Activated T-cell treated with anti-CD3 and anti-CD28 coated beads, Interleukin-2, amount 50 U/mL, for 4 hours (primary cell): ENCODE results near the gene KDELR3. TPM values are rescaled to one million over a fixed set of nuclear protein-coding genes. Genes with fewer than 3 reads are reported as not detected.
A peak's percentile ranks its signal among the peaks of the same experiment; 100 is the strongest.

ENCODE experiments used
- ATAC-seq, 2 donors: fragments of 200-7000 bp; cut with Tn5 transposase; one replicate each; pipeline ENCODE4 v1.10.0; 2021
- DNase-seq: peaks from one replicate; pipeline ENCODE4 v3.0.0-alpha.2; 2020
- H3K27me3 Mint-ChIP-seq: one replicate; pipeline ENCODE4 v1.8.0; 2021; ENCODE audit warnings: low read depth, mixed read lengths
- H3K36me3 Mint-ChIP-seq: one replicate; pipeline ENCODE4 v1.8.0; 2022; ENCODE audit warnings: mixed read lengths; ENCODE audit not compliant: insufficient read depth
- H3K4me1 Mint-ChIP-seq: one replicate; pipeline ENCODE4 v1.8.0; 2021; ENCODE audit warnings: low read depth, mixed read lengths
- H3K4me3 Mint-ChIP-seq: one replicate; pipeline ENCODE4 v1.8.0; 2021; ENCODE audit warnings: mild to moderate bottlenecking, moderate library complexity, mixed read lengths
- H3K9me3 Mint-ChIP-seq: one replicate; pipeline ENCODE4 v1.8.0; 2021; ENCODE audit warnings: mixed read lengths
- total RNA-seq, 3 donors: library from RNA; stranded (reverse); gene quantifications; one replicate each; pipeline ENCODE4 v1.2.1, GENCODE V29; 2021

KDELR3 gene
- total RNA-seq, 3 donors from 2014 or later: 0.21 to 0.35 TPM; not detected in 1

DNA sequence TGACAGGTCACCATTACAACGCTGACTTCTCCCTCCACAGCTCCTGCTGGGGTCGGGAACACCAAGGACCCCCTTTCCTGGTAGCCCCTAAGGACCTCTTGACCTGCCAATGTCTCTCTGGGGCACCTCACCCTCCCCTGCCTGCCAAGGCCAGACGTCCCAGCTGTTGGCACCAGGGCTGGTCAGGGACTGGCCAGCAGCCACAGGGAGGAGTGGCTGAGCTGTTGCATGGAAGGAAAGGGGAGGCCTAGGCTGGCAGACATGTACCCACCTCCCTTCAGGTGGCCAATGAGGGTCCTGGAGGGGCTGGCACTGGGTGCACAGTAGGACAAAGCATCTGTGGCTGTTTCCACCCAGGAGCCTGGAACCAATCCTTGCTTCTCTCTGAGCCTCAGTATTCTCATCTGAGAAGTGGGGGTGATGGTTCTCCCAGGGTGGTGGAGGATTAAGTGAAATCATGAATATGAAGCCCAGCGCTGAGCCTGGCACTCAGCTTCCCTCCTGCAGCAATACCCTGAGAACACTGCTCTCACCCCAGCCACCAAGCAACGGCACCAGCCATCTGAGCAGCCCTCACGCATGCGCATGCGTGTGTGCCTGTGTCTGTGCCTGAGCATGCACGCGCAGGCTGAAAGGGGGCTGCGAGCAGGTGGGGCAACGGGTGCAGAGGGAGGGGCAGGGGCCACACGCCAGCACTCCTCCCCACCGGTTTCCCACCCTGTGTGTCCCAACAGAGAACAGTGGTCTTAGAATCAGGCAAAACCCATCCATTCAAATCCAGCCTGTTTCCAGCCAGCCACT, 18.8 kb upstream of the KDELR3 start:
- ATAC-seq (no peak), DNase-seq (no peak)
- Mint-ChIP-seq H3K9me3 (no peaks in the 10 kb centered on the region), H3K4me3 (no peak overlapping the region), H3K4me1 (no peaks in the 10 kb centered on the region), H3K36me3 (no peaks in the 10 kb centered on the region), H3K27me3 (peaks cover 52% of the 10 kb centered on the region)

- H3K36me3 Mint-ChIP-seq: no peaks in the 10 kb centered on the region
- H3K9me3 Mint-ChIP-seq: no peaks in the 10 kb centered on the region
- DNase-seq: no peak
- H3K4me3 Mint-ChIP-seq: no peak overlapping the region
- peaks cover 53% of the 10 kb centered on the region for H3K27me3 Mint-ChIP-seq
- ATAC-seq: no peak
- peaks cover 4% of the 10 kb centered on the region for H3K4me1 Mint-ChIP-seq
Measured at GRCh38 chr22:38449776-38450175, 18.1 kb upstream of the KDELR3 start.

GRCh38 chr22:38450234-38450797, 17.6 kb upstream of the KDELR3 start:
- no peak for ATAC-seq
- H3K36me3 Mint-ChIP-seq: no peaks in the 10 kb centered on the region
- no peak for DNase-seq
- H3K4me3 Mint-ChIP-seq: no peak overlapping the region
- H3K27me3 Mint-ChIP-seq: peaks cover 51% of the 10 kb centered on the region
- H3K4me1 Mint-ChIP-seq: peaks cover 4% of the 10 kb centered on the region
- no peaks in the 10 kb centered on the region for H3K9me3 Mint-ChIP-seq

- H3K4me3 Mint-ChIP-seq: no peak overlapping the region
- H3K27me3 Mint-ChIP-seq: peaks cover 52% of the 10 kb centered on the region
- no peaks in the 10 kb centered on the region for H3K9me3 Mint-ChIP-seq
- ATAC-seq (no peak), DNase-seq (no peak)
- H3K4me1 Mint-ChIP-seq: peaks cover 6% of the 10 kb centered on the region
- H3K36me3 Mint-ChIP-seq: no peaks in the 10 kb centered on the region
Measured at GRCh38 chr22:38451404-38451803, 16.5 kb upstream of the KDELR3 start.

GRCh38 chr22:38451864-38452263, 16.0 kb upstream of the KDELR3 start:
- DNase-seq (no peak), ATAC-seq (no peak)
- Mint-ChIP-seq H3K9me3 (no peaks in the 10 kb centered on the region), H3K4me3 (no peak overlapping the region), H3K4me1 (peaks cover 9% of the 10 kb centered on the region), H3K27me3 (peaks cover 57% of the 10 kb centered on the region), H3K36me3 (no peaks in the 10 kb centered on the region)

DNA sequence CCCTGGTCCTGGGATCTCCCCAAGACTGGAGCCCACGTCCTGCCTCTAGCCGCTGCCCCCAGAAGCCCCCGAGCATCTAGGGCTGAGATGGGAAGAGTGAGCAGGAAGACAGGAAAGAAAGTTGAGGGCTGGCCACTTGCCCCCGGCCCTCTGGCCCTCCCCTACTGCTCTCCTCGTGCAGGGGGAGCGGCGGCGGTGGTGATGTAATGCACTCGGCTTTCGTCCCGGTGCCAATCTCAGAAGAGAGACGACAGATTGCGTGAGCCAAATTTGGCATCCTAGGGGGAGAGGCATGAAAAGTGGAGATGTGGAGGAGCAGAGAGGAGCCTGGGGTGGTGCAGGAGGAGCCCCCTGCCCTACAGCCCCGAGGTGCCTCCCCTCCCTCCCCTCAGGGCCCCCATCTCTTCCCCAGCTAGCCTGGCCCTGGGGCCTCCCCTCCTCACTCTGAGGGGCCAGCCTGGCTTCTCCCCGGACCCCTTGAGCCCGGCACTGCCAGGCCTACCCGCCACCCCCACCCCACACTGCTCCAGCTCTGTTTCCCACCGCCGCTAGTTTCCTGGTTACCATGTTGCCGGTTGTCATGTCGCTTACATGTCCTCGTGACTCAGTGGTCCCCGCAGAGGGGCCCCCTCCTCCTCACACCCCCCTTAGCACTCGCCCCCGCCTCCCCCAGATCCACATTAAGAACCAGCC, 15.4 kb upstream of the KDELR3 start:
- peaks cover 63% of the 10 kb centered on the region for H3K27me3 Mint-ChIP-seq
- H3K4me1 Mint-ChIP-seq: peaks cover 9% of the 10 kb centered on the region
- H3K9me3 Mint-ChIP-seq: no peaks in the 10 kb centered on the region
- DNase-seq (no peak), ATAC-seq (no peak)
- no peak overlapping the region for H3K4me3 Mint-ChIP-seq
- H3K36me3 Mint-ChIP-seq: no peaks in the 10 kb centered on the region

GRCh38 chr22:38453066-38453672, 14.7 kb upstream of the KDELR3 start:
- Mint-ChIP-seq H3K9me3 (no peaks in the 10 kb centered on the region), H3K4me1 (peaks cover 9% of the 10 kb centered on the region), H3K27me3 (peaks cover 65% of the 10 kb centered on the region), H3K36me3 (no peaks in the 10 kb centered on the region), H3K4me3 (no peak overlapping the region)
- no peak for ATAC-seq
- DNase-seq: no peak

- peaks cover 9% of the 10 kb centered on the region for H3K4me1 Mint-ChIP-seq
- H3K4me3 Mint-ChIP-seq: peak overlapping the region; percentile 37
- H3K36me3 Mint-ChIP-seq: no peaks in the 10 kb centered on the region
- peaks cover 70% of the 10 kb centered on the region for H3K27me3 Mint-ChIP-seq
- no peaks in the 10 kb centered on the region for H3K9me3 Mint-ChIP-seq
- ATAC-seq (no peak), DNase-seq (no peak)
Measured at GRCh38 chr22:38453996-38454352, 13.9 kb upstream of the KDELR3 start.

DNA sequence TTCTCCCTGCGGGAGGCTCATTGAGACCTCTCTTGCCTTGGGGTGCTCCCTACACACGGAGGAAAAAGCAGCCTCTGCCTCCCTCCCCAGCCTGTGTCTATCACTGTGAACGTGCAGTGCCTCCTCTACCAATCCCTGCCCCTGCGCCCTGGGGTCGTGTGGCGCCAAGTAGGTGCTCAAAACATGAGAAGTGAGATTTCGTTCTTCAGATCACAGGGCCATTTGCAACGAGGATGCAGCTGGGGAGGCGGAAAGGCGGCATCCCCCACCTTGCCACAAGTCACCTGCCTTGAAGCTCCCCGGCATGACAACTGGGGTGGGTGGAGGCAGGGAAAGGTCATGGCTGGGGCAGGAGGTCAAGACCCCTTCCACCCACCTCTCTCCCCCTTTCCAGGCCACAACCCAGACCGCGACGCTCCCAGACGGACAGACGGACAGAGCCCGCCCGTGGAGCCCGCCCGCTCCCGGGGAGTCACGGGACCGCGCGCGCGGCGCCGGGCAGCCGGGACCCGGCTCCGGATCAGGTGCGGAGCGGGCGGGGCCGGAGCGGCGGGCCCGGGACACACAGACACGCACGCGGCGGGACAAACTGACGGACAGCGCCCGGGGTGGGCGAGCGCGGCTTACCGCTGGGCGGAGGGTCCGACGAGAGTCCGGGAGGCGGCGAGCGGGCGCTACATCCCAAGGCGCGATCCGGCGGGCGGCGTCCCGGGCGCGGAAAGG, 13.4 kb upstream of the KDELR3 start:
- Mint-ChIP-seq H3K4me3 (peak overlapping the region; percentile 69), H3K36me3 (no peaks in the 10 kb centered on the region), H3K9me3 (no peaks in the 10 kb centered on the region), H3K27me3 (peaks cover 75% of the 10 kb centered on the region), H3K4me1 (peaks cover 9% of the 10 kb centered on the region)
- ATAC-seq: peak; percentile 32 to 36
- DNase-seq: no peak

GRCh38 chr22:38455076-38455529, 12.8 kb upstream of the KDELR3 start, which contains the start of gene KCNJ4:
KCNJ4 (minus strand) TSS chr22:38455199; CDS start chr22:38428132, 27,067 bp downstream.
- peaks cover 69% of the 10 kb centered on the region for H3K27me3 Mint-ChIP-seq
- no peak for DNase-seq
- H3K9me3 Mint-ChIP-seq: no peaks in the 10 kb centered on the region
- no peaks in the 10 kb centered on the region for H3K36me3 Mint-ChIP-seq
- ATAC-seq: peak; percentile 10 to 20
- H3K4me1 Mint-ChIP-seq: peaks cover 9% of the 10 kb centered on the region
- H3K4me3 Mint-ChIP-seq: peak within 1 kb of the TSS; percentile 69

GRCh38 chr22:38455530-38456271, 12.2 kb upstream of the KDELR3 start:
- Mint-ChIP-seq H3K4me3 (peak overlapping the region; percentile 70), H3K27me3 (peaks cover 68% of the 10 kb centered on the region), H3K4me1 (peaks cover 9% of the 10 kb centered on the region), H3K9me3 (no peaks in the 10 kb centered on the region), H3K36me3 (no peaks in the 10 kb centered on the region)
- DNase-seq (no peak), ATAC-seq (peak; percentile 13 to 19)

DNA sequence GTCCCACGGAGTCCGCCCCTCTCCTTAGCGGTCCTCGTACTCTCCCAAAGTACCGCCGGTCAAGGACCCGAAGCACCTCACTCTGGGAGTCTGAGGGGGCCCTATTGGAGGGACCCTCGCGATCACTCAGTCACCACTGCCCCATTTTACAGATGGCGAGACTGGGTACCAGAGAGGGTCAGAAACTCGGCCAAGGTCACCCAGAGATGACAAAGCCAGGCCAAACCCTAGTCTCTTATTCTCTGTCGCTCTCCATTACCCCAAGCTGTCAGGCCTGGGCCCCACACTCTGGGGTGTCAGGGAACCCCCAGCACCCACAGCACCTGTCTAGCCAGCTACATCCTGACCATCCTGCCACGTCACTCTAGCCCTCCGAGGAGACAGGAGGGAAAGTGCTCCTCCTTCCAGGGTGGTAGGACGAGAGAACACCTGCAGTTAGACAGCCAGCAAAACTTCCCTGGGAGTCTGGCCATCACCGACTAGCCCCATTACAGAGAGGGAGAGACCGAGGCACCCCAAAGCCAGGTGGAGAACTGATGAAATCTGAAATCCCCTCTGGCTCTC, 11.5 kb upstream of the KDELR3 start:
- H3K4me1 Mint-ChIP-seq: peaks cover 9% of the 10 kb centered on the region

More for the DNA sequence above, 11.5 kb upstream of the KDELR3 start:
- Mint-ChIP-seq H3K36me3 (no peaks in the 10 kb centered on the region), H3K9me3 (no peaks in the 10 kb centered on the region), H3K27me3 (peaks cover 71% of the 10 kb centered on the region), H3K4me3 (peak overlapping the region; percentile 70)
- no peak for ATAC-seq
- DNase-seq: no peak
